H54 (cell line): ENCODE measurements around the gene ARPP19.
A peak's percentile ranks its signal among the peaks of the same experiment; 100 is the strongest.
"Not testable (repeated sequence)": the region's sequence is repeated elsewhere in the genome, so short reads cannot be mapped to it uniquely, and the experiment has no call there.

Experiments
- DNase-seq: peaks from one replicate; pipeline ENCODE4 v3.0.0; 2011; ENCODE audit warnings: low spot score, mixed read lengths; ENCODE audit not compliant: insufficient read length
- FAIRE-seq: peaks from 3 replicates; lab custom pipeline; 2011; peaks lifted over from hg19 to GRCh38; lab: Jason Lieb, UNC
- POLR2A ChIP-seq: IDR thresholded peaks from 2 replicates; pipeline ENCODE4 v1.6.1; 2011; ENCODE audit warnings: low read depth, mild to moderate bottlenecking, low read length

The ARPP19 gene

GRCh38 chr15:52563501-52564060, 5.2 kb downstream of the ARPP19 start:
- DNase-seq: no peak
- FAIRE-seq: no peak
- no peak for TF ChIP-seq POLR2A

- DNase-seq (no peak), FAIRE-seq (no peak)
- TF ChIP-seq POLR2A: no peak
Observed at GRCh38 chr15:52559575-52559974, 9.3 kb downstream of the ARPP19 start.

- no peak for TF ChIP-seq POLR2A
- no peak for DNase-seq
Observed at GRCh38 chr15:52559022-52559421, 9.8 kb downstream of the ARPP19 start.

GRCh38 chr15:52558196-52558595, 10.6 kb downstream of the ARPP19 start:
- FAIRE-seq: peak; percentile 88
- TF ChIP-seq POLR2A: no peak

More at GRCh38 chr15:52559022-52559421, 9.8 kb downstream of the ARPP19 start:
- no peak for FAIRE-seq

GRCh38 chr15:52557274-52557641, 11.6 kb downstream of the ARPP19 start:
- FAIRE-seq (no peak), DNase-seq (no peak)
- TF ChIP-seq POLR2A: no peak

More at GRCh38 chr15:52558196-52558595, 10.6 kb downstream of the ARPP19 start:
- DNase-seq: no peak

GRCh38 chr15:52556524-52557273, 12.1 kb downstream of the ARPP19 start:
- no peak for TF ChIP-seq POLR2A
- no peak for DNase-seq
- no peak for FAIRE-seq

GRCh38 chr15:52552303-52552702, 16.5 kb downstream of the ARPP19 start:
- no peak for FAIRE-seq
- no peak for TF ChIP-seq POLR2A
- no peak for DNase-seq

GRCh38 chr15:52551762-52552161, 17.1 kb downstream of the ARPP19 start:
- FAIRE-seq: no peak
- TF ChIP-seq POLR2A: no peak
- no peak for DNase-seq

GRCh38 chr15:52551186-52551585, 17.6 kb downstream of the ARPP19 start:
- not testable (repeated sequence) for FAIRE-seq

GRCh38 chr15:52546031-52546751, 22.6 kb downstream of the ARPP19 start:
- DNase-seq: no peak
- FAIRE-seq: no peak

More at GRCh38 chr15:52551186-52551585, 17.6 kb downstream of the ARPP19 start:
- not testable (repeated sequence) for DNase-seq

GRCh38 chr15:52540374-52541012, 28.3 kb downstream of the ARPP19 start:
- TF ChIP-seq POLR2A: no peak
- no peak for FAIRE-seq
- no peak for DNase-seq

More at GRCh38 chr15:52546031-52546751, 22.6 kb downstream of the ARPP19 start:
- TF ChIP-seq POLR2A: no peak

- no peak for DNase-seq
- no peak for TF ChIP-seq POLR2A
- FAIRE-seq: no peak
Observed at GRCh38 chr15:52537459-52537858, 31.4 kb downstream of the ARPP19 start.

GRCh38 chr15:52532427-52532826, 36.4 kb downstream of the ARPP19 start:
- TF ChIP-seq POLR2A: no peak
- no peak for FAIRE-seq
- DNase-seq: no peak

GRCh38 chr15:52529940-52530339, 38.9 kb downstream of the ARPP19 start:
- no peak for TF ChIP-seq POLR2A
- no peak for DNase-seq
- no peak for FAIRE-seq
